HL-60 (cell line): ENCODE results near the gene NXF1.

Experiments
- POLR2AphosphoS5 ChIP-seq: IDR thresholded peaks from 2 replicates; pipeline ENCODE4 v1.6.1; 2012; ENCODE audit warnings: low read depth
- TF ChIP-seq, protein P1 (sequence below): IDR thresholded peaks from one replicate; pipeline ENCODE4 v1.5.1; 2011; ENCODE audit warnings: low read length, control low read depth, inconsistent platforms; ENCODE audit not compliant: insufficient read depth

DNA sequence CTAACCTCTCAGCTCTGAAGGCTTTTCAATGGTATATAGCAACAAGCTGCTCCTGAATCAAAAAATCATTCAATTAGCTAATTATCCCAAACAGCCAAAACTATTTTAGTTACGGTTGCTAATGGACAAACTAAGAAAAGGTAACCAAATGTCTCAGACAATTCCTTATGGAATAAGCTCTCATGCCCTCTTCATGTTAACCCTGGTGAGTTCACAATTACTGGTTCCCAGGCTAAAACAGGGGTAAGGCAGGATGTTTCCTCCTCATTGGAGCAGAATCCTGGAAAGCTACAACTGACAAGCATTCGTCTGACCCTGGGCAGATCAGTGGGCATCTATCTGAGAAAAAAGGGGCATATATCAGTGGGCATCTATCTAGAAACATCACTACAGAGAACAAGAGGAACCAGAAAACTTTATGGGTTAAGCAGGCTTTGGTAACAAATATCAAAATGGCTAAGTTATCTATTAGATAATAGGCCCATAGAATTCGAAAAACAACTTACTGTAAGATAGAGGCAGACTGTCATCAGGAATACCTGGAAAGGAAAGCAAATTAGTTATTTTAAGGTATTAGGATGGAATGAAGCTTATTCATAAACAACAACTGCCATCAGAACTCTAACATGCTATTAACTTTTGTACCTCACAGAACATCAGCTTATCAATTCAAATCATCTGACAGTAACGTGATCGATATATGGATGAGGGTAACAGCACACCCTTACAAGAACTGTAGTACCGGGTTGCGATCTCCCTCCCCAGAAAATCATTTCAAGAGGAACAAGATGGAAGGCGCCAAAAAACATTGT is 49.0 kb upstream of the NXF1 start:
- no peak for TF ChIP-seq POLR2AphosphoS5
- TF ChIP-seq, protein P1, sequence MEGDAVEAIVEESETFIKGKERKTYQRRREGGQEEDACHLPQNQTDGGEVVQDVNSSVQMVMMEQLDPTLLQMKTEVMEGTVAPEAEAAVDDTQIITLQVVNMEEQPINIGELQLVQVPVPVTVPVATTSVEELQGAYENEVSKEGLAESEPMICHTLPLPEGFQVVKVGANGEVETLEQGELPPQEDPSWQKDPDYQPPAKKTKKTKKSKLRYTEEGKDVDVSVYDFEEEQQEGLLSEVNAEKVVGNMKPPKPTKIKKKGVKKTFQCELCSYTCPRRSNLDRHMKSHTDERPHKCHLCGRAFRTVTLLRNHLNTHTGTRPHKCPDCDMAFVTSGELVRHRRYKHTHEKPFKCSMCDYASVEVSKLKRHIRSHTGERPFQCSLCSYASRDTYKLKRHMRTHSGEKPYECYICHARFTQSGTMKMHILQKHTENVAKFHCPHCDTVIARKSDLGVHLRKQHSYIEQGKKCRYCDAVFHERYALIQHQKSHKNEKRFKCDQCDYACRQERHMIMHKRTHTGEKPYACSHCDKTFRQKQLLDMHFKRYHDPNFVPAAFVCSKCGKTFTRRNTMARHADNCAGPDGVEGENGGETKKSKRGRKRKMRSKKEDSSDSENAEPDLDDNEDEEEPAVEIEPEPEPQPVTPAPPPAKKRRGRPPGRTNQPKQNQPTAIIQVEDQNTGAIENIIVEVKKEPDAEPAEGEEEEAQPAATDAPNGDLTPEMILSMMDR, result no peak
